ENCODE results near the gene CAGE1.
"Not testable (repeated sequence)": the region's sequence is repeated elsewhere in the genome, so short reads cannot be mapped to it uniquely, and the experiment has no call there.

CAGE1 gene

DNA sequence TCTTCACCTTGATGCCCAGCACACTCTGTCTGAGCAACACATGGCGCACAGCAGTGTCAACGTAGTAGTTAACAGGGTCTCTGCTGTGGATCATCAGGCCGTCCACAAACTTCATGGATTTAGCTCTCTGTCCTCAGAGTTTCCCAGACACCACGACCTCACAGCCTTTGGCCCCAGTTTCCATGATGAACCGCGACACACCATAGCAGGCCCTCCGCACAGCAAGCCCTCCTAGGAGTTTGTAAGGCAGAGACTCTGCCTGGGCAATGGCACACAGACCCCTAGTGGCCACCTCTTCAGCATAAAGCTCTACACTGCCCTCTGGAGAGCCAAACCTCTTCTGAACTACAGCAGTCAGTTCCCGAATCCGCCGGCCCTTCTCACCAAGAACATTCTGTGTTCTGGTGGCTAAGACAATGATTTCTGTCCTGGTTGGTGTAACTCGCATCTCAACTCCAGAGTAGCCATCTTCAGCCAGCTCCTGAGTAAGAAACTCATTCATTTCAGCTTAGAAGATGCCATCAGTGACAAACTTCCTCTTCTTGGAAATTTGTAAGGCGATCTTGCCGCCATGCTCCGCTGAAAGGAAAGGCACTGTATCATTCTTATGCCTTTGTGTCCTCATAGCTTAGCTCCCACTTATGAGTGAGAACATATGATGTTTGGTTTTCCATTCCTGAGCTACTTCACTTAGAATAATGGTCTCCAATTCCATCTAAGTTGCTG lies 50.4 kb downstream of the CAGE1 start:
- not testable (repeated sequence) for DNase-seq (ENCODE audit: low read depth, low spot score)

DNA sequence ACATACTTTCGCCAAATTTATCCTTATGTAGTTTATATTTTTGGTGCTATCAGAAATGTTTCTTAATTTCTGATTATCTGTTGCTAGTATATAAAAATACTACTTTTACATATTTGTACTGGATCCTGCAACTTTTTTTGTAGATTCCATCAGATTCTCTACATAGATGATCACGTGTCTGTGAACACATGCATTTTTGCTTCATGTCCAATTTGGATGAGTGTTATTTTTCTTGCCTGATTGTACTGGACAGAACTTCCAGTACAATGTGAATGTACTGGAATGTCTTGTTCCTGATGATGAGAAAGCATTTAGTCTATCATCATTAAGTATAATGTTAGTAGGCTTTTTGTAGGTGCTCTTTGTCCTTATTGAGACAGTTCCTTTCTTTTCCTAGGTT lies 51.5 kb downstream of the CAGE1 start:
- DNase-seq (ENCODE audit: low read depth, low spot score) = no peak

DNA sequence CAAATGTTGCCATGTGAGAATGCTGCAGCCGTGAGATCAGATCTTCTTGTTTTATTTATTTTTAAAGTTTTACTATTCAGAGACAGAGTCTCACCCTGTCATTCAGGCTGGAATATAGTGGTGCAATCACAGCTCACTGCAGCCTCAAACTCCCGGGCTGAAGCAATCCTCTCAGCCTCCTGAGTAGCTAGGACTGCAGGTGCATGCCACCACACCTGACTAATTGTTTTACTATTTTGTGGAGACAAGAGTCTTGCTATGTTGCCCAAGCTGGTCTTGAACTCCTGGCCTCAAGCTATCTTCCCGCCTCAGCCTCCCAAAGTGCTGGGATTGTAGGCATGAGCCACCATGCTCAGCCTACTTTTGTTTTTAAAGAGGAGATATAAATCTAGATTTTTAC lies 54.0 kb downstream of the CAGE1 start:
- DNase-seq (ENCODE audit: low read depth, low spot score) = no peak

DNA sequence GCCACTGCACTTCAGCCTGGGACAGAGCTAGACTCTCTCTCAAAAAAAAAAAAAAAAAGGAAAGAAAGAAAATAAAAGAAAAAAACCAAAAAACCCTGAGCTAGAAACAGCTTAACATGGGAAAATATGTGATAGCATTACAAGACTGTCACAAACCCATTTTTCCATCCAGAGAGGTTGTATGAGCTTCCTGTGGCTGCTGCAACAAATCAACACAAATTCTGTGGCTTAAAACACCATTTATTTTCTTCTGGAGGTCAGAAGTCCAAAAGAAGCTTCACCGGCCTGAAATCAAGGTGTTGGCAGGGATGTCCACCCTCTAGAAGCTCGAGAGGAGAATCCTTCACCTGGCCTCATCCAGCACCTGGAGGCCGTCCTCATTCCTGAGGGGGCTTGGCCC lies 54.9 kb downstream of the CAGE1 start:
- DNase-seq (ENCODE audit: low read depth, low spot score) = no peak

DNA sequence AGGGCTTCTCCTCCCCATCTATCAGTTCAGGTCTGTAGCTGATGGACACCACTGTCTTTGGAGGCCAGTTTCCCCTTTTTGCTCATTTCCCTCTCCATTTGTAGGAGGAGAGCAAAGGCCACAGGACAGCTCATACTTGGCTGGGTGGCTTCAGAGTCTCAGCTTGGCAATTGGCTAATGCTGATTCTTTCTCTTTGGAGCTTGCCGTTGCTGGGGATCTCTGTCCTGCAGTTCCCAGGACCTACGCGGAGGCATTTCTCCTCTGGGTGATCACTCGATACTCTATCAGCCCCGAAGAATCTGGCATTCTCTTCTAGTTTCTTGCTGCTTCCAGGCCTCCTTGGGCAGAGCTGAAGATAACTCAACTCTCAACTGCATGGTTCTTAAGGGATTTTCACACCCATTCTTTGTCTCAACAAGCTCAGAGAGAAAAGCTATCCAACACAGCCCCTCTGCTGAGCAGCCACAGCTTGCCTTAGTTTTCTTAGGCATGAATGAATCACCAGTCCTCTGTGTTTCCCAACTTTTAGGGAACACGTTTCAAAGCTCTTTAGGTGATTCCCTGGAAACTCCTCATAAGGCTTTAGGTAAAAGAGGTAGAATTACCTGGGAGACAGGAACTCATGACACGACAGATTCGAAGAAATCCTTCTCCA lies 57.3 kb downstream of the CAGE1 start:
- no peak for DNase-seq (ENCODE audit: low read depth, low spot score)

DNA sequence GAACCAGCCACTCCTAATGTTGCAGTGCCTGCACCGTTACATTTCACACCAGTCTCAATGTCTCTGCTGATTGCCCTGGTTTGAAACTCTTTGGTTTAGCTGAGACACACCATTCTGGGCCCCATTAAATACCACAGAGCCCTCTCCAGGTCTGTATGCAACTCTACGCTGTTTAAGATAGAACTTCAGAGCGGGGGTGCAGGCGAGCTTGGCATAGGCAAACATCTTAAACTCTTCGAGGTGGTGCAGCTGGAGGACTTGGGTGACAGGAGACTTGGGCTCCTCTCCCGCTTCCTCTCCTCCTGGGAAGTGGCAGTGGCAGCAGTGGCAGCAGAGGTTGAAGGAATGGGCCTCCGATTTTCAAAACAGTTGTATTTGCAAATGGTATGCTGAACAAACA lies 58.1 kb downstream of the CAGE1 start:
- DNase-seq (ENCODE audit: low read depth, low spot score) = no peak

DNA sequence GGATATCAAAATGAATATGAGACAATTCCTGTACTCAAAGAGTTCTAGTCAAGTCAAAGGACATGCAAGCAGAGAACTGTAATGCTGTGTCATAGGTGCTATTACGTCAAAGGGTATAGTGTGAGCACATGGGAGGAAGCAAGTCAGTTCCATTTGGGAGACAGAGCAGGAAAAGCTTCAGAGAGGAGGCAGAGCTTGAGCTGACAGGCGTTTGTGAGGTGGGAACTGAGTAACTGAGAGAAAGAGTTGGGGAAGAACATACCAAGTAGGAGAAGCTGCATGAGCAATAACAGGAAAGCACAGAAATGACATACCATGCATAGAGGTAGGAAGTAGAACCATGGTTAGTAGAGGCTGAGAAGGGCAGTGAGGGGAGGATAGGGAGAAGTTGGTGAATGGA lies 61.3 kb downstream of the CAGE1 start:
- DNase-seq (ENCODE audit: low read depth, low spot score) = no peak

DNA sequence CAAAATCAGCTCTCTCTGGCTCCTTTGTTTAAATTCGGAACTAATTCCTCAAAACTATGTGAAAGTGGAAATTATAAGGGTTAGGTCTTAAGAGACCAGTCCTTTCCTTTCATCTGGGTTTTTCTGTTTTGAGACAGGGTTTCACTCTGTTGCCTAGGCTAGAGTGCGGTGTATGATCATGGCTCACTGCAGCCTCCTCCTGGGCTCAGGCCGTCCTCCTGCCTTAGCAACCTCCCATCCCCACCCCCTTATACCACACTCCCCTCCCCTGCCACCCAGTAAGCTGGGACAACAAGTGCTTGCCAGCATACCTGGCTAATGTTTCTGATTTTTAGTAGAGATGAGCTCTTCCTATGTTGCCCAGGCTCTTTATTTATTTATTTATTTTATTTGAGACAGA lies 63.8 kb downstream of the CAGE1 start:
- no peak for DNase-seq (ENCODE audit: low read depth, low spot score)

DNA sequence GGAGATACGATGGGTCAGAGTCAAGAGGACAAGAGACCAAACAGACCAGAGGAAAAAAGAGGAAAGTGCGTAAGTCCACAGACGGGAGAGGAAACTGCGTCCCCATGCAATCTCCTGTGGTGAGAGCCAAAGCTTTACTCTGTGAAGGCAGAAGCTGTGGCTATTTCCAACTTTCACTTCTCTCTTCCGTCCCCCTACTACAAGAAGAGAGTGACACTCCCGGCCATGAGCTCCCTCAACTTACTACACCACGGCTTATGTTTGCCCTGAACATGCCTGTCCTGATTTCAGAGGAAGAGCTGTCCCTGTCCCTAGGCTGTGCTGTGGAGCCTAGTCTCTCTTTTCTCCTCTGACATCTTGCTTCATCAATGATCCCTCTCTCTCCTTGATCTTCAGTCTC lies 65.0 kb downstream of the CAGE1 start:
- DNase-seq (ENCODE audit: low read depth, low spot score) = no peak

DNA sequence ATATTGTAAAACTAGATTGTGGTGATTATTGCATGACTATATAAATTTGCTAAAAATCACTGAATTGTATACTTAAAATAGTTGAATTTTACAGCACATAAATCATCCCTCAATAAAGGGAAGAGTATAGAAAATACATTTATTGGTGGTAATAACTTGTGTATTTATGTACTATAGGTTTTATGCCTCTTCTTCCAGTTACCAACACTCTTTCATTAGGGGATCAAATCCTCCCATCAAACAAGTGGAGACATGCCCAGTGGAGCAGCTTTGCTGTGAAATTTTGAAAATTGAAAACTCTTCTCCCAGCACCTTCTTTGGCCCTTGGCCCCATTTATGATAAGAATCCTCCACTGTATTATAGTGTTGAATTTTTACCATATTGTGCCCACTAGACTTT lies 66.5 kb downstream of the CAGE1 start:
- no peak for DNase-seq (ENCODE audit: low read depth, low spot score)

DNA sequence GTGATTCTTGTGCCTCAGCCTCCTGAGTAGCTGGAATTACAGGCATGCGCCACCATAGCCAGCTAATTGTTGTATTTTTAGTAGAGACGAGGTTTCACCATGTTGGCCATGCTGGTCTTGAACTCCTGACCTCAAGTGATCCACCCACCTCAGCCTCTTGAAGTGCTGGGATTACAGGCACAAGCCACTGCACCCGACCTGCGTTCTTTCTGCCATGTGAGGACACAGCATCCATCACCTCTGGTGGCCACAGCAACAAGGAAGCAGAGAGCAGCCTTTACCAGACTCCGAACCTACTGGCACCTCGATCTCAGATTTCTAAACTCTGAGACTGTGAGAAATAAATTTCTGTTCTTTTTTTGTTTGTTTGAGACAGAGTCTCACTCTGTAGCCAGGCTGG lies 67.7 kb downstream of the CAGE1 start:
- DNase-seq (ENCODE audit: low read depth, low spot score) = not testable (repeated sequence)

DNA sequence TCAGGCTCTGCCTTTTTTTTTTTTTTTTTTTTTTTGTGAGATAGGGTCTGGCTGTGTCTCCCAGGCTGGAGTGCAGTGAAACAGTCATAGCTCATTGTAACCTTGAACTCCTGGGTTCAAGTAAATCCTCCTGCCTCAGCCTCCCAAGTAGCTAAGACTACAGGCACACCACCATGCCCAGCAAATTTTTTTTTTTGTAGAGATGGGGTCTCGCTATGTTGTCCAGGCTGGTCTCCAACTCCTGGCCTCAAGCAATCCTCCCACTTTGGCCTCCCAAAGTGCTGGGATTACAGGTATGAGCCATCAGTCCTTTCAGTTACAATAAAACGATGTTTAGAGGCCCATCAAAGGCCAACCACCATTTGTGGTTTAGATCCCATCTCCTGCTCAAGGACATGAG lies 70.1 kb downstream of the CAGE1 start:
- DNase-seq (ENCODE audit: low read depth, low spot score) = not testable (repeated sequence)

DNA sequence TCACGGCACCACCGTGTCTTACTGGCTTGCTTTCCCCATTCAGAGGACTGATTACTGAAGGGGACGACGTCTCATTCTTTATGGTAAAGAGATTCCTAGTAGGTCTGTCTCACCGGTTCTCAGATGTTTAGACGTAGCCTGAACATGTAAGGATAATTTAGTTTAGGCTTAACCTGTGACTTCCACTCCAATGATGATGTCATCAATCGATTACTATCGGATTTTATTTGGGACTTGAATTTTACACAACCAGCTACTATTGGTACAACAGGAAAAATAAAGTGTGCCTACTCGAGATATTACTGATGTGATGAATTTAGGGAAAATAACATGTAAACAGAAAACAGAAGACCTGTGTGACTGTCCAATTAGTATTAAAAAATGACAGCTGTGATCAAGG lies 72.0 kb downstream of the CAGE1 start:
- DNase-seq (ENCODE audit: low read depth, low spot score) = no peak

DNA sequence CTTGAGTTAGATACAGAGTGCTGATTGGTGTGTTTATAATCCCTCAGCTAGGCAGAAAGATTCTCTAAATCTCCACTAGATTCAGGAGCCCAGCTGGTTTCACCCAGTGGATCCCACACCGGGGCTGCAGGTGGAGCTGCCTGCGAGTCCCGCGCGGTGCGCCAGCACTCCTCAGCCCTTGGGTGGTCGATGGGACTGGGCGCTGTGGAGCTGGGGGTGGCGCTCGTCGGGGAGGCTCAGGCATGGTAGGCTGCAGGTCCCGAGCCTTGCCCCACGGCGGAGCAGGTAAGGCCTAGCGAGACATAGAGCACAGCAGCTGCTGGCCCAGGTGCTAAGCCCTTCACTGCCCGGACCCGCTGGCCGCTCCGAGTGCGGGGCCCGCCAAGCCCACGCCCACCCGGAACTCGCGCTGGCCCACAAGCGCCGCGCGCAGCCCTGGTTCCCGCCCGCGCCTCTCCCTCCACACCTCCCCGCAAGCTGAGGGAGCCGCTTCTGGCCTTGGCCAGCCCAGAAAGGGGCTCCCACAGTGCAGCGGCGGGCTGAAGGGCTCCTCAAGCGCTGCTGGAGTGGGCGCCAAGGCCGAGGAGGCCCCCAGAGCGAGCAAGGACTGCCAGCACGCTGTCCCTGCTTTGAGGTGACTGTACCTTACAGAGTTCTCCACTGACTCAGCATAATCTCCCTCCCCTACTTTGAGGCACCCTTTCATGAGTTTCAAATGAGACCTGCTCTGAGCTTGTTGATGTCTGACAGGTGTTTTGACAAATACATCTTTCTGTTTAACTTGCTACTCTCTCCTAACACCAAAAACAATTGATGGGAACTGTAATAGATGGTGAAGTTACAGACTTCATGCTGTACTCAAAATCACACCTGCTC lies 72.6 kb downstream of the CAGE1 start:
- DNase-seq (ENCODE audit: low read depth, low spot score) = no peak

DNA sequence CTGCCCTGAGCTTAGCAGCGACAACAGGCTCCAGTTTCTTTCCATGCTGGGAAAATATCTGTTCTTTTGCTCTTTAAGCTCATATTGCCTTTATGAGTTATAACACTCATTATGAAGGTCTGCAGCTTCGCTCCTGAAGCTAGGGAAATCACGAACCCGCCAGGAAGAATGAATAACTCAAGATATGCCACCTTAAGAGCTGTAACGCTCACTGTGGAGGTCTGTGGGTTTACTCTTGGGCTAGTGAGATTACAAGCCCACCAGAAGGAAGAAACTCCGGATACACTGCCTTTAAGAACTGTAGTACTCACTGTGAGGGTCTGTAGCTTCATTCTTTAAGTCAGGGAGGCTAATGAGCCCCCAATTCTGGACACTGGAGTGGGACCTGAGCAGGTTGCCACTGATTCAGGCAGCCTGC lies 73.6 kb downstream of the CAGE1 start:
- DNase-seq (ENCODE audit: low read depth, low spot score) = no peak

DNA sequence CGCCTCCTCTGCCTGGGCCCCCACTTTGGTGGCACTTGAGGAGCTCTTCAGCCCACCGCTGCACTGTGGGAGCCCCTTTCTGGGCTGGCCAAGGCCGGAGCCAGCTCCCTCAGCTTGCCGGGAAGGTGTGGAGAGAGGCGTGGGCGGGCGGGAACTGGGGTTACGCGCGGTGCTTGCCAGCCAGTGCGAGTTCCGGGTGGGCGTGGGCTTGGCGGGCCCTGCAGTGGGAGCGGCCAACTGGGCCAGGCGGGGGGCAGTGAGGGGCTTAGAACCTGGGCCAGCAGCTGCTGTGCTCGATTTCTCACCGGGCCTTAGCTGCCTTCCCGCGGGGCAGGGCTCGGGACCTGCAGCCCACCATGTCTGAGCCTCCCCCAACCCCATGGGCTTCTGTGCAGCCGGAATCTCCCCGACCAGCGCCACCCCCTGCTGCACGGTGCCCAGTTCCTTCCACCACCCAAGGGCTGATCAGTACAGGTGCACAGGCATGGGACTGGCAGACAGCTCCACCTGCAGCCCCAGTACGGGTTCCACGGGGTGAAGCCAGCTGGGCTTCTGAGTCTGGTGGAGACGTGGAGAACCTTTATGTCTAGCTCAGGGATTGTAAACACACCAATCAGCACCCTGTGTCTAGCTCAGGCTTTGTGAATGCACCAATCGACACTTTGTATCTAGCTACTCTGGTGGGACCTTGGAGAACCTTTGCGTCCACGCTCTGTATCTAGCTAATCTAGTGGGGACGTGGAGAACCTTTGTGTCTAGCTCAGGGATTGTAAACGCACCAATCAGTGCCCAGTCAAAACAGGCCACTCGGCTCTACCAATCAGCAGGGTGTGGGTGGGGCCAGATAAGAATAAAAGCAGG lies 74.2 kb downstream of the CAGE1 start:
- DNase-seq (ENCODE audit: low read depth, low spot score) = not testable (repeated sequence)

DNA sequence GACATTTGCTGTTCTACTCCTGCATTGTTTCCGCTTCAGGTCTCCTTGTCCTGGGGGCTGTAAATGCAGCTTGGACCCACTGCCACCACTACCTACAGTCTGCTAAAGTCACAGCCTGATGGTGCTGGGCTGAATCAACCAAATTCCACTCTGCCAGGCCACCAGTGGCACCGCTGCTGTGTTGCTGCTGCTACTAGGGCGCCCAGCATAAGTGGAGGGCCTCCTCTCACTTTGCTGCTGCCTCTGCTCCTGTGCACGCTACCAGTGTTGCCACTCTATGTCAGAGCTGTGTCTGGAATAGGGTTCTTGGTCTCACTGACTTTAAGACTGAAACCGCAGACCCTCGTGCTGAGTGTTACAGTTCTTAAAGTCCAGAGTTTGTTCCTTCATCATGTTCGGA lies 75.1 kb downstream of the CAGE1 start:
- DNase-seq (ENCODE audit: low read depth, low spot score) = no peak

DNA sequence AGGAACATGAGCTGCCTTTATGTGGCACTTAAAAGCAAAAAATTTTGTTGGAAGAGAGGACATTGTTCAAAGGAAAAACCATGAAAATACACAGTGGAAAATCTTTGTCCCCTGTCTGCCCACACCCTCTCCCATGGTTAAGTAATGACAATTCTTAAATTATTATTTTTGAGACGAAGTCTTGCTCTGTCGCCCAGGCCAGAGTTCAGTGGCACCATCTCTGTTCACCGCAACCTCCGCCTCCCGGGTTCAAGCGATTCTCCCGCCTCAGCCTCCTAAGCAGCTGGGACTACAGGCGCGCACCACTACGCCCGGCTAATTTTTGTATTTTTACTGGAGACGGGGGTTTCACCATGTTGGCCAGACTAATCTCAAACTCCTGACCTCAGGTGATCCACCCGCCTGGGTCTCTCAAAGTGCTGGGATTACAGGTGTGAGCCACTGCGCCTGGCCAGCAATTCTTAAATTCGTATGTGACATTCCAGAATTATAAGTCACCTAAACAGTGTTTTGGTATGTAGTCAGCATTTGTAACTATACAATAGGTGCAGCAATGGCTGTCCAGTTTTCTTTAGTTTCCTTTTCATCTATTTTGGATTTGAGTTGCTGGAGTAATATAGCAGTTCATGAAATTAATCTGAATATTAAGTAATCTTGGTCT lies 75.9 kb downstream of the CAGE1 start:
- no peak for DNase-seq (ENCODE audit: low read depth, low spot score)

DNA sequence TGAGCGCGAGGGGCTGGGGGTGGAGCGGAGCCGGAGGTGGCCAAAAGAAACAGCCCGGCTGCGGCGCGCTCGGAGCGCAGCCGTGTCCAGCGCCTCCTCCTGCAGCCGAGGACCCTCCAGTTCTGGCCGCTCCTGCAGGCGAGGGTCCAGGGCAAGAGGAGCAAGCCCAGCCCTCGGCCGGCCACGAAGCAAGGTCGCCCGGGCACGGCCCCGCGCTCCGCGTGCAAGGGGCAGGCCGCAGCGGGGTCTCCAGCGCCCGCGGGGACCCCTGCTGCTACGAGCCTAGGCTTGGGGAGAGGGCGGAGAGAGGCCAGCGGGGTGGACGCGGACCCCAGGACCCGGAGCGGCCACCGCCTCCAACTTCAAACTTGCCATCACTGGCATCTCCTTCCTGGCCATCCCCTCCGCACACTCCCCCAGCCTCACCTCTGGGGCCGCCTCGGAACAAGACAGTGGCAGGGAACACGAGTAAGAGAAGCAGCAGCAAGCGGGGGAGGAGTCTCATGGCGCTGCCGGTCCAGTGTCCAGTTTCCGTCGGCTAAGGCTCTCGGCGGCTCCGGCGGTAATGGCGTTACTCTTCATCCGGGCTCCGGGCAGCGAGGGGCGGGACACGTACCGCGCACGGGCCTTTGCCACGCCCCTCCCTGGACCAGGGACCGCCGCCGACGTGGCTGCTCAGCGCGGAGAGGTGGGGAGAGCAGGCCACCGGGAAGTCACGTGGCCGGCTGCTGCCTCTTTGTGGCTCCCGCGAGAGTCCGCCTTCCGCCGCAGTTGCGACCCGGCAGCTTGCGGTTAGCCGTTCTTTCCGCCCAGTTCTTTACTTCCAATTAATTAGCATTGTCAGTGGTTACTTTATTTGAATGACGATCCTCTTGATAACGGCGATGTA lies 76.7 kb downstream of the CAGE1 start, which contains the start of gene SSR1:
Gene SSR1, minus strand, starts transcription at position 584 of the 889 bp plus-strand sequence. Its CDS starts 79 bp downstream, at position 505.
- DNase-seq (ENCODE audit: low read depth, low spot score) = peak; percentile 91
